ENCODE measurements around the gene VMP1. TPM values are rescaled to one million over a fixed set of nuclear protein-coding genes. Genes with fewer than 3 reads are reported as not detected.

Gene VMP1
- total RNA-seq, 2 experiments from 2014 or later: 228 to 231 TPM

GRCh38 chr17:59814685-59815084, 107.2 kb downstream of the VMP1 start:
- ChIA-PET CTCF (no interaction called here), POLR2A (no interaction called here)

GRCh38 chr17:59815965-59816364, 108.5 kb downstream of the VMP1 start:
- CTCF ChIA-PET: interaction anchor here (0.6 to 1.0 kb wide), 3 partner anchors 63 to 142 kb away, joined by 3 read pairs; no protein-coding TSS in a partner anchor
- POLR2A ChIA-PET: interaction anchor here (0.6 kb wide), 1 partner anchor 27 kb away, joined by 12 read pairs; no protein-coding TSS in a partner anchor

- ChIA-PET CTCF (interaction anchor here (0.6 to 1.7 kb wide), 5 partner anchors 12 to 83 kb away, joined by 3 to 8 read pairs (median 5); no protein-coding TSS in a partner anchor), POLR2A (interaction anchor here (0.6 to 9.6 kb wide), 8 partner anchors 15 to 72 kb away, joined by 4 to 465 read pairs (median 8); partner anchors contain the start of gene TUBD1)
Measured at GRCh38 chr17:59825533-59826322, 118.3 kb downstream of the VMP1 start.

- ChIA-PET CTCF (interaction anchor here (1.1 to 5.2 kb wide), 3 partner anchors 13 to 73 kb away, joined by 3 to 45 read pairs (median 30); no protein-coding TSS in a partner anchor), POLR2A (interaction anchor here (0.7 to 9.6 kb wide), 6 partner anchors 14 to 120 kb away, joined by 3 to 465 read pairs (median 46); partner anchors contain the start of genes PTRH2 and VMP1)
Measured at GRCh38 chr17:59826706-59827453, 119.4 kb downstream of the VMP1 start.

- POLR2A ChIA-PET: interaction anchor here (0.5 to 9.6 kb wide), 12 partner anchors 8 to 1335 kb away, joined by 3 to 465 read pairs (median 5); no protein-coding TSS in a partner anchor
- CTCF ChIA-PET: interaction anchor here (0.6 to 5.2 kb wide), 6 partner anchors 12 to 74 kb away, joined by 3 to 45 read pairs (median 4); no protein-coding TSS in a partner anchor
Measured at GRCh38 chr17:59827721-59828477, 120.4 kb downstream of the VMP1 start.

GRCh38 chr17:59828478-59828760, 121.0 kb downstream of the VMP1 start:
- ChIA-PET POLR2A (interaction anchor here (0.7 to 9.6 kb wide), 8 partner anchors 7 to 1335 kb away, joined by 3 to 465 read pairs (median 10); no protein-coding TSS in a partner anchor), CTCF (interaction anchor here (0.6 to 5.2 kb wide), 7 partner anchors 12 to 75 kb away, joined by 3 to 45 read pairs (median 4); no protein-coding TSS in a partner anchor)

- ChIA-PET CTCF (interaction anchor here (1.2 to 5.2 kb wide), 8 partner anchors 11 to 75 kb away, joined by 3 to 45 read pairs (median 4); no protein-coding TSS in a partner anchor), POLR2A (interaction anchor here (0.9 to 9.6 kb wide), 7 partner anchors 12 to 75 kb away, joined by 6 to 465 read pairs (median 9); no protein-coding TSS in a partner anchor)
Measured at GRCh38 chr17:59828819-59829216, 121.4 kb downstream of the VMP1 start.

- CTCF ChIA-PET: interaction anchor here (1.2 to 5.2 kb wide), 7 partner anchors 11 to 76 kb away, joined by 3 to 45 read pairs (median 5); no protein-coding TSS in a partner anchor
- POLR2A ChIA-PET: interaction anchor here (0.9 to 9.6 kb wide), 7 partner anchors 11 to 122 kb away, joined by 4 to 465 read pairs (median 8); partner anchors contain the start of genes PTRH2 and VMP1
Measured at GRCh38 chr17:59829217-59830006, 122.0 kb downstream of the VMP1 start.

GRCh38 chr17:59830007-59830630, 122.7 kb downstream of the VMP1 start:
- CTCF ChIA-PET: interaction anchor here (1.3 to 5.2 kb wide), 5 partner anchors 10 to 76 kb away, joined by 3 to 45 read pairs (median 6); no protein-coding TSS in a partner anchor
- POLR2A ChIA-PET: interaction anchor here (1.3 to 9.6 kb wide), 5 partner anchors 10 to 123 kb away, joined by 4 to 465 read pairs (median 82); partner anchors contain the start of genes PTRH2 and VMP1

- ChIA-PET POLR2A (interaction anchor here (0.7 to 9.6 kb wide), 5 partner anchors 10 to 124 kb away, joined by 3 to 465 read pairs (median 82); partner anchors contain the start of genes PTRH2 and VMP1), CTCF (interaction anchor here (5.2 kb wide), 1 partner anchor 9 kb away, joined by 45 read pairs; no protein-coding TSS in a partner anchor)
Measured at GRCh38 chr17:59830846-59831486, 123.5 kb downstream of the VMP1 start.

GRCh38 chr17:59832883-59833379, 125.5 kb downstream of the VMP1 start:
- ChIA-PET CTCF (interaction anchor here (0.7 to 1.9 kb wide), 4 partner anchors 76 to 87 kb away, joined by 3 to 5 read pairs (median 4); no protein-coding TSS in a partner anchor), POLR2A (interaction anchor here (1.0 to 9.6 kb wide), 3 partner anchors 8 to 48 kb away, joined by 5 to 465 read pairs (median 215); no protein-coding TSS in a partner anchor)

GRCh38 chr17:59837308-59838051, 130.0 kb downstream of the VMP1 start:
- POLR2A ChIA-PET: interaction anchor here (0.5 to 9.1 kb wide), 11 partner anchors 9 to 204 kb away, joined by 3 to 465 read pairs (median 6); no protein-coding TSS in a partner anchor
- CTCF ChIA-PET: interaction anchor here (1.0 to 6.4 kb wide), 9 partner anchors 9 to 218 kb away, joined by 3 to 45 read pairs (median 6); partner anchors contain the start of gene CLTC

GRCh38 chr17:59838052-59838916, 130.8 kb downstream of the VMP1 start:
- POLR2A ChIA-PET: interaction anchor here (0.6 to 9.1 kb wide), 10 partner anchors 9 to 203 kb away, joined by 3 to 465 read pairs (median 6); no protein-coding TSS in a partner anchor
- CTCF ChIA-PET: interaction anchor here (1.0 to 6.4 kb wide), 11 partner anchors 9 to 219 kb away, joined by 3 to 45 read pairs (median 5); partner anchors contain the start of gene CLTC

Measured in activated CD8-positive, alpha-beta memory T cell treated with anti-CD3 and anti-CD28 coated beads for 36 hours (primary cell).